Bronchial epithelial cell (primary cell): Measurements from ENCODE around the gene PNPT1. TPM values are rescaled to one million over a fixed set of nuclear protein-coding genes. Genes with fewer than 3 reads are reported as not detected.

ENCODE experiments used
- DNase-seq: peaks from one replicate; pipeline ENCODE4 v3.0.0-alpha.2; 2010; ENCODE audit warnings: low read depth
- FAIRE-seq: peaks from 2 replicates; lab custom pipeline; 2011; peaks lifted over from hg19 to GRCh38; lab: Jason Lieb, UNC
- H3K27me3 ChIP-seq: 2 replicates; pipeline ENCODE4 v1.5.1; 2011; ENCODE audit warnings: low read length; ENCODE audit not compliant: control insufficient read depth, insufficient read depth
- H3K36me3 ChIP-seq: 2 replicates; pipeline ENCODE4 v1.5.1; 2011; ENCODE audit warnings: low read length; ENCODE audit not compliant: control insufficient read depth, insufficient read depth
- H3K4me3 ChIP-seq: 2 replicates; pipeline ENCODE4 v1.5.1; 2011; ENCODE audit warnings: mild to moderate bottlenecking, low read depth, low read length, control low read depth
- total RNA-seq: library from RNA; depleted of rRNA; stranded (reverse); fragments of >200 nt; gene quantifications from 2 replicates; pipeline ENCODE4 v1.2.1, GENCODE V29; 2014
- TF ChIP-seq, protein P1 (sequence below): IDR thresholded peaks from 2 replicates; pipeline ENCODE4 v1.5.1; 2011; ENCODE audit warnings: mild to moderate bottlenecking, moderate library complexity, low read length, control low read depth, inconsistent platforms; ENCODE audit not compliant: insufficient read depth, severe bottlenecking

PNPT1 gene
- total RNA-seq, 1 donor from 2014 or later, result 30.8 TPM

DNA sequence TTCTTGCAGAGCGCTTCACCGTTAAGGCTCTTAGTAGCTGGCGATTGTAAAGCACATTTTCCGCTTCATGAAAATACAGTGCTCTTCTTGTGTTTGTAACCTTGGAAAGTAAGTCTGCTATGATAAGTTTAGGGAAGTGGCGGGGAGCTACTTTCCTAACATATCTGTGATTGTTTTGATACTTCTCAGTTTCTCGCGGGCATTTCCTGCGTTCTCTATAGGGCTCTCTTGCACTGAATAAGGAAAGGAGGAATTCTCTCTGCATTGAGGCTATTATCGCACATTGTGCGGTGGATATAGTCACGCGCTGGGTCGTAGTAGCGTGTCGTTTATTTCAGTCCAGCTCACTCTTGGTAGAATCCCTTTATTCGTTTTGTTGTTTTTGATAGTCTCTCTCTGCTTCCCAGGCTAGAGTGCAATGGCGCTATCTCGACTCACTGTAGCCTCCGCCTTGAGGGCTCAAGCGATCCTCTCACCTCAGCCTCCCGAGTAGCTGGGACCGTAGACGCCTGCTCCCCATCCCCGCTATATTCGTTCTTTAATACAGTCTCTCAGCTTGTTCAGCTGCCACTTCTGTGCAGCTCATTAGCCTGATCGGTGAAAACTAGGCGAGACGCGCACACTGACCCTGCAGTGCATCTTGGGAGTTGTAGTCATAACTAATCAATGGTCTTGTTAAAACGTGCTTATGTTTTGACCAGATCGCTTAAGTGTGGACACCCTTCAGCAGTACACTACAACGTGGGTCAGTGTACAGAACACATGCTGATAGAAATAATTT lies 75.2 kb downstream of the PNPT1 start:
- FAIRE-seq, result no peak
- Histone ChIP-seq H3K36me3 (peaks cover 3% of the 10 kb centered on the region), H3K4me3 (peak overlapping the region; percentile 56), H3K27me3 (no peaks in the 10 kb centered on the region)
- DNase-seq, result peak; percentile 65
- TF ChIP-seq, protein P1, sequence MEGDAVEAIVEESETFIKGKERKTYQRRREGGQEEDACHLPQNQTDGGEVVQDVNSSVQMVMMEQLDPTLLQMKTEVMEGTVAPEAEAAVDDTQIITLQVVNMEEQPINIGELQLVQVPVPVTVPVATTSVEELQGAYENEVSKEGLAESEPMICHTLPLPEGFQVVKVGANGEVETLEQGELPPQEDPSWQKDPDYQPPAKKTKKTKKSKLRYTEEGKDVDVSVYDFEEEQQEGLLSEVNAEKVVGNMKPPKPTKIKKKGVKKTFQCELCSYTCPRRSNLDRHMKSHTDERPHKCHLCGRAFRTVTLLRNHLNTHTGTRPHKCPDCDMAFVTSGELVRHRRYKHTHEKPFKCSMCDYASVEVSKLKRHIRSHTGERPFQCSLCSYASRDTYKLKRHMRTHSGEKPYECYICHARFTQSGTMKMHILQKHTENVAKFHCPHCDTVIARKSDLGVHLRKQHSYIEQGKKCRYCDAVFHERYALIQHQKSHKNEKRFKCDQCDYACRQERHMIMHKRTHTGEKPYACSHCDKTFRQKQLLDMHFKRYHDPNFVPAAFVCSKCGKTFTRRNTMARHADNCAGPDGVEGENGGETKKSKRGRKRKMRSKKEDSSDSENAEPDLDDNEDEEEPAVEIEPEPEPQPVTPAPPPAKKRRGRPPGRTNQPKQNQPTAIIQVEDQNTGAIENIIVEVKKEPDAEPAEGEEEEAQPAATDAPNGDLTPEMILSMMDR, result no peak

DNA sequence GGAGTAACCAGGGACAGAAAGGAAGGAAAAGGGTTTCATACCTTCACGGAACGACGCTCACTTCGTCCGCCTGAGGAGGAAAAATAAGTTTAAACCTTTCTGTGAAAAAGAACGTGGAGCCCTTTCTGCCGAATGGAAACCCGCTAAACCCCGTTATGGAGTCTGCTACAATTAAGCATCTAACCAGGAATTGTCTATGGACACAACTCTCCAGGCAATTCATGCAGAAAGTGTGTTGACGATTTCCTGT lies 75.7 kb downstream of the PNPT1 start:
- DNase-seq (no peak), FAIRE-seq (no peak)
- TF ChIP-seq, protein P1, result no peak
- H3K36me3 ChIP-seq, result peaks cover 3% of the 10 kb centered on the region
- peak overlapping the region; percentile 56 for H3K4me3 ChIP-seq
- no peaks in the 10 kb centered on the region for H3K27me3 ChIP-seq

DNA sequence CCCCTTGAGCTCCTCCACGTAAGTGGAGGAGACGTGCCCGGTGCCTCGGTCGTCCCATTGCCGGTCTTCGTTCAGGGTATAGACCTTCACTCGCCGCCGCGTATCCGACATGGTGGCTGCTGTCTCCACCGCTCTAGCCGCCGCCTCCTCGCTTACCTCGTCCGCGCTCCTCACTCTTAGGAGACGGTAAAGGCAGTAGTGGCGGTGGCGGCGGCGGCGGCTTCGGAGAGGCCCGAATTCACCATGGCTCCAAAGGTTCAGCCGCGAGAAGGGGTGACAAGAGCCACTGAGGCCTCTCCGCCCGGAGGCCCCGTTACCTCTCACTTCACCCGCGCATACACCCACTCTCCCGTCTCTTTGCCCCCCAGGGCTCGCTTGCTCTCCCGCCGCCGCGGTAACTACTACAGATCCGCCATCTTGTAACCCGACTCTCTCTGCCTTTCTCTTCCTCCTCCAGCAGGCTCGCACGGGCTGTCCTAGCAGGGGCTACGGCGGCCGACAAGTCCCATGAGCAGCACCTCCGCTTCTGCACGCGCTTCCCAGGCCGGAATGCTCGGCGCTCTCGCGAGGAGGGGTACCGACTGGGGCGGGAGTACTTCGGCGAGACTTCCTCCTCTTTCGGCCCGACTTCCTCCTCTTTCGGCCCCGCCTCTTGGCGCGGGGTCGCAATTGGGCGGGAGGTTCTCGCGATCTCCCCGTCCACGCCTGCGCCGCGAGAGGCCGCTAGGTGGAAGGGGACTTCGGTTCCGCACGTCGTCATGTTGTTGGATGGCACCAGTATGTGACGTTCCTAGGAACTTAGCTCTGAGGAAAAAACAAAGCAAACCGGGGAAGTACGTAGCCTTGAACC lies 76.2 kb downstream of the PNPT1 start, which contains the start of gene PPP4R3B:
TSS of gene PPP4R3B (minus strand) at position 448 of the 850 bp plus-strand sequence. CDS start at position 111, 337 bp downstream.
- peak; percentile 97 for DNase-seq
- Histone ChIP-seq H3K4me3 (peak within 1 kb of the TSS; percentile 90), H3K36me3 (peaks cover 3% of the 10 kb centered on the region), H3K27me3 (no peaks in the 10 kb centered on the region)
- TF ChIP-seq, protein P1, result peak; percentile 39
- FAIRE-seq, result no peak

DNA sequence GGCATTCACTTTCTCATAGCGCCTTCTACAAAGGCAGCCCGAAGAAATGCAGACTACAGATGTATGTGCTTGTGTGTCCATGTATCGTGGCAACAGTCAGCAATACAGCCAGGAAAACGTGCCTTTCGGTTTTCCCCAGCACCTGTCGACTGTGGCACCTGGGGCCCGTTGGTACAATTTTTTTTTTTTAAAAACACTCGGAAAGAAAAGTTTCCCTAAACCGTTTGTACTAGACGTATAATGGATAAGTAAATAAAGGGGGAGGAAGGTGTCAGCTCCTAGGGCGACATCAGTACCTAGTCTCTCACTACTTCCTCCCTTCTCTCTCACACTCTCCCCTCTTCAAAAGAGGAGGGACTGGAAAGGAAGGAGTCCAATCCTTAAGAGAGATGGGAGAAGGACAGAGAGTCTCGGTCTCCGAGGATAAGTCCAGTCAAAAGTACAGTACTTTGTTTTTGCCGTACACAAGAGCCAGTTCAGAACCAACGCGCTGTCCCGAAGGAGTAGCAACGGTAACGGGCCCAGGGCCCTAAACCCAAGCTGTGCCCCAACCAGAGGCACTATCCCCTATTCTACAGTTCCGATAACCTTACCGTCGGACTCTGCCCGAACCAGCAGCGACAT lies 77.0 kb downstream of the PNPT1 start:
- H3K36me3 ChIP-seq, result peaks cover 3% of the 10 kb centered on the region
- TF ChIP-seq, protein P1, result no peak
- DNase-seq, result peak; percentile 57

DNA sequence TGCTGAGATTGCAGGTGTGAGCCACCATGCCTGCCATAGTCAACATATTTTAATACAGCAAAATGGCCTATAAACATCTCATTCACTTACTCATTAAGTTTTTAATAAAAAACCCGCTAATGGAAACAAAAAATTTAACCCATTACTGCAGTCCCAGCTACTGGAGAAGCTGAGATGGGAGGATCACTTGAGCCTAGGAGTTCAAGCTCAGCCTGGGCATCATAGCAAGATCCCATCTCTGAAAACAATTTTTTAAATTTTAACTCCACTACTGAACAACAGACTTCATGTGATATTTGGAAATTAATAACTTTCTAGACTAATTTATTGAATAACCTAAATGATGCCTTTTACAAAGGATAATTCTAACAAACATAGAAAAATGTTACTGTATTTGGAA lies 81.6 kb downstream of the PNPT1 start:
- DNase-seq (no peak), FAIRE-seq (no peak)
- no peaks in the 10 kb centered on the region for H3K27me3 ChIP-seq
- no peak overlapping the region for H3K4me3 ChIP-seq
- TF ChIP-seq, protein P1, result no peak
- peaks cover 2% of the 10 kb centered on the region for H3K36me3 ChIP-seq

More for the DNA sequence above, 77.0 kb downstream of the PNPT1 start:
- no peak for FAIRE-seq
- Histone ChIP-seq H3K4me3 (peak overlapping the region; percentile 90), H3K27me3 (no peaks in the 10 kb centered on the region)
